Hematopoietic multipotent progenitor cell treated with erythropoietin and hydrocortisone succinate and interleukin-3 and kit ligand, for 8 days (in vitro differentiated cells): ENCODE results near the gene PCDHGA6.
"Not testable (repeated sequence)": the region's sequence is repeated elsewhere in the genome, so short reads cannot be mapped to it uniquely, and the experiment has no call there.

ENCODE experiments used
- DNase-seq: peaks from one replicate; pipeline ENCODE4 v3.0.0-alpha.2; 2015

PCDHGA6 gene

DNA sequence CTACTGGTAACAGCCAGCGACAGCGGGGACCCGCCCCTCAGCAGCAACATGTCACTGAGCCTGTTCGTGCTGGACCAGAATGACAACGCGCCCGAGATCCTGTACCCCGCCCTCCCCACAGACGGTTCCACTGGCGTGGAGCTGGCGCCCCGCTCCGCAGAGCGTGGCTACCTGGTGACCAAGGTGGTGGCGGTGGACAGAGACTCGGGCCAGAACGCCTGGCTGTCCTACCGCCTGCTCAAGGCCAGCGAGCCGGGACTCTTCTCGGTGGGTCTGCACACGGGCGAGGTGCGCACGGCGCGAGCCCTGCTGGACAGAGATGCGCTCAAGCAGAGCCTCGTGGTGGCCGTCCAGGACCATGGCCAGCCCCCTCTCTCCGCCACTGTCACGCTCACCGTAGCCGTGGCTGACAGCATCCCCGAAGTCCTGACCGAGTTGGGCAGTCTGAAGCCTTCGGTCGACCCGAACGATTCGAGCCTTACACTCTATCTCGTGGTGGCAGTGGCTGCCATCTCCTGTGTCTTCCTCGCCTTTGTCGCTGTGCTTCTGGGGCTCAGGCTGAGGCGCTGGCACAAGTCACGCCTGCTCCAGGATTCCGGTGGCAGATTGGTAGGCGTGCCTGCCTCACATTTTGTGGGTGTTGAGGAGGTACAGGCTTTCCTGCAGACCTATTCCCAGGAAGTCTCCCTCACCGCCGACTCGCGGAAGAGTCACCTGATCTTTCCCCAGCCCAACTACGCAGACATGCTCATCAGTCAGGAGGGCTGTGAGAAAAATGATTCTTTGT, 20.9 kb downstream of the PCDHGA6 start:
- not testable (repeated sequence) for DNase-seq

DNA sequence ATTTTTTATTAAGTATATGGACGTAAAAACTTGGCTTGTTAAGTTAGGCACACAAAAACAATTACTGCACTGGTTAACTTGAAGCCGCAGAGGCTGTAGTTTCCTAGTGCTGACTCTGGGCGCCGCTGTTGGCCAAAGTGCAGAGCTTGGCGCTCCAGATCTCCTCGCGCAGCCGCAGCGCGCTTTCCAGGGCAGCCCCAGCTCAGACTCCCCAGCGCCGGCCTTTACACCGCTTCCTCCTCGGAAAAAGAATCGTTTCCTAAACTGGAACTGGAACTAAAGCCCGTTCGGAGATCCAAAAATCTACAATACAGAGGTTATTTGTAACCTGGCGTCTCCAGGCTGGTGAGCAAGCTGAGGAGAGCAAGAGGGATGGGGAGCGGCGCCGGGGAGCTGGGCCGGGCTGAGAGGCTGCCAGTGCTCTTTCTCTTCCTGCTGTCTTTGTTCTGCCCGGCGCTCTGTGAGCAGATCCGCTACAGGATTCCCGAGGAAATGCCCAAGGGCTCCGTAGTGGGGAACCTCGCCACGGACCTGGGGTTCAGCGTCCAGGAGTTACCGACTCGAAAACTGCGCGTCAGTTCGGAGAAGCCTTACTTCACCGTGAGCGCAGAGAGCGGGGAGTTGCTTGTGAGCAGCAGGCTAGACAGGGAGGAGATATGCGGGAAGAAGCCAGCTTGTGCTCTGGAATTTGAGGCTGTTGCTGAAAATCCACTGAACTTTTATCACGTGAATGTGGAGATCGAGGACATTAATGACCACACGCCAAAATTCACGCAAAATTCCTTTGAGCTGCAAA, 24.3 kb downstream of the PCDHGA6 start, which contains the start of gene PCDHGB5:
PCDHGB5 (plus strand) TSS at position 192 of the 796 bp plus-strand sequence; CDS start at position 373, 181 bp downstream.
- peak; percentile 34 for DNase-seq

DNA sequence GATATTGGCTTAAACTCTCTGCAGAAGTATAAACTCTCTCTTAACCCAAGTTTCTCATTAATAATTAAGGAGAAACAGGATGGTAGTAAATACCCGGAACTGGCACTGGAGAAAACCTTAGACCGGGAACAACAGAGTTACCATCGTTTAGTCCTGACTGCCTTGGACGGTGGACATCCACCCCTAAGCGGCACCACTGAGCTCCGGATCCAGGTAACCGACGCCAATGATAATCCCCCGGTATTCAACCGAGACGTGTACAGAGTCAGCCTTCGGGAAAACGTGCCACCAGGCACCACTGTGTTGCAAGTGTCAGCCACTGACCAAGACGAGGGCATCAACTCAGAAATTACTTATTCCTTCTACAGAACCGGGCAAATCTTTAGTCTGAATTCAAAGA, 24.9 kb downstream of the PCDHGA6 start:
- no peak for DNase-seq

DNA sequence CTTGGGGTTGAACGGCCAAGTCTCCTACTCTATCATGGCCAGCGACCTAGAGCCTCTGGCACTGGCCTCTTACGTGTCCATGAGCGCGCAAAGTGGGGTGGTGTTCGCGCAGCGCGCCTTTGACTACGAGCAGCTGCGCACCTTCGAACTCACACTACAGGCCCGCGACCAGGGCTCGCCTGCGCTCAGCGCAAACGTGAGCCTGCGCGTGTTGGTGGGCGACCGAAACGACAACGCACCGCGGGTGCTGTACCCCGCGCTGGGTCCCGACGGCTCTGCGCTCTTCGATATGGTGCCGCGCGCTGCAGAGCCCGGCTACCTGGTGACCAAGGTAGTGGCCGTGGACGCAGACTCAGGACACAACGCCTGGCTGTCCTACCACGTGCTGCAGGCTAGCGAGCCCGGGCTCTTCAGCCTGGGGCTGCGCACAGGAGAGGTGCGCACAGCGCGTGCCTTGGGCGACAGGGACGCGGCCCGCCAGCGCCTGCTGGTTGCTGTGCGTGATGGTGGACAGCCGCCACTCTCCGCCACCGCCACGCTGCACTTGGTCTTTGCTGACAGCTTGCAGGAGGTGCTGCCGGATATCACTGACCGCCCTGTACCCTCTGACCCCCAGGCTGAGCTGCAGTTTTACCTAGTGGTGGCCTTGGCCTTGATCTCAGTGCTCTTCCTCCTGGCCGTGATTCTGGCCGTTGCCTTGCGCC, 26.0 kb downstream of the PCDHGA6 start:
- no peak for DNase-seq

DNA sequence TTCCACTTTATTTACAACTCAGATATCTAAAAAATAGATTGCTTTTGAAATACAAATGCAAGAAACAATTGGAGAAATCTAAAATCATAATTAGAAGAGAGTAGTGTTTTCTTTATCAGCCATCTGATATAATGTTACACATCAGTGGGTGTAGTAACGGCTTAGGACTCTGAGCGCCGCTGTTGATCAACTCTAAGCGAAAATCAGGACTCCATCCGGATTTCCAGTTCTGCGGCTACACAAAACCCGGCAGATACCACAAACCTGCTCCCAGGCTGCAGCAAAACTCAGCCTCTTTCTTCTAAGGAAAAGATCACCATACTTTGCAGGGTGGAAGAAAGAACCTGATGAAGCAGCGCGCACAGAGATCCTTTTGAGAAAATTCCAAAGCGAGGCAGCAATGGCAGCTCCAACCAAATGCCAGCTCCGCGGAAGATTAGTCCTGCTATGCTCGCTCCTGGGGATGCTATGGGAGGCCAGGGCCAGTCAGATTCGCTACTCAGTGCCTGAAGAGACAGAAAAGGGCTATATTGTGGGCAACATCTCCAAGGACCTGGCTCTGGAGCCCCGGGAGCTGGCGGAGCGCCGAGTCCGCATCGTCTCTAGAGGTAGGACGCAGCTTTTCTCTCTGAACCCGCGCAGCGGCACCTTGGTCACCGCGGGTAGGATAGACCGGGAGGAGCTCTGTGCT, 29.0 kb downstream of the PCDHGA6 start, which contains the start of gene PCDHGA9:
PCDHGA9 (plus strand) TSS at position 226 of the 691 bp plus-strand sequence; CDS start at position 401, 175 bp downstream.
- peak; percentile 12 for DNase-seq

DNA sequence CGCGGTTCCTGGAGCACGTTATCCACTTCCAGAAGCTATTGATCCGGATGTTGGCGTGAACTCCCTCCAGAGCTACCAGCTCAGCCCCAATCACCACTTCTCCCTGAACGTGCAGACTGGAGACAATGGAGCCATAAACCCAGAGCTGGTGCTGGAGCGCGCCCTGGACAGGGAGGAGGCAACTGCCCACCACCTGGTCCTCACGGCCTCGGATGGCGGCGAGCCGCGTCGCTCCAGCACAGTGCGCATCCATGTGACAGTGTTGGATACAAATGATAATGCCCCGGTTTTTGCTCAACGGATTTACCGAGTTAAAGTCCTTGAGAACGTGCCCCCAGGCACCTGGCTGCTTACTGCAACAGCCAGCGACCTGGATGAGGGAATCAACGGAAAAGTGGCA, 29.7 kb downstream of the PCDHGA6 start:
- DNase-seq, result no peak

DNA sequence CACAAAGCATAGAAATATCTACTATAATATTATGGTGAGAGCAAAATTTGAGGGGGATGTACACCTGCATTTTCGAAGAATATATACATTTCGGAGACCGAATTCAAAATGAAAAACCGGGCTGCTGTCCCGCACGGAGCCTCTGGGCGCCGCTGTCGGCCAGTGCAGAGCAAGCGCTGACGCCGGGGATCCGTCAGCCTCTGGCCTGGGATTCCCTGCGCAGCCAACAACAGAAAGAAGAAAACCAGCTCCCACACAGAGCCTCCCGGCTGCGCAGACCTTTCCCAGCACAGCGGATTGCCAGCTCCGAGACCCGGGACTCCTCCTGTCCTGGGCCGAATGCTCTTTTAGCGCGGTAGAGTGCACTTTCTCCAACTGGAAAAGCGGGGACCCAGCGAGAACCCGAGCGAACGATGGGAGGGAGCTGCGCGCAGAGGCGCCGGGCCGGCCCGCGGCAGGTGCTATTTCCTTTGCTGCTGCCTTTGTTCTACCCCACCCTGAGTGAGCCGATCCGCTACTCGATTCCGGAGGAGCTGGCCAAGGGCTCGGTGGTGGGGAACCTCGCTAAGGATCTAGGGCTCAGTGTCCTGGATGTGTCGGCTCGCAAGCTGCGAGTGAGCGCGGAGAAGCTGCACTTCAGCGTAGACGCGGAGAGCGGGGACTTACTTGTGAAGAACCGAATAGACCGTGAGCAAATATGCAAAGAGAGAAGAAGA, 34.3 kb downstream of the PCDHGA6 start, which contains the start of gene PCDHGB6:
PCDHGB6 (plus strand) TSS at position 232 of the 716 bp plus-strand sequence; CDS start at position 414, 182 bp downstream.
- DNase-seq, result peak; percentile 11

DNA sequence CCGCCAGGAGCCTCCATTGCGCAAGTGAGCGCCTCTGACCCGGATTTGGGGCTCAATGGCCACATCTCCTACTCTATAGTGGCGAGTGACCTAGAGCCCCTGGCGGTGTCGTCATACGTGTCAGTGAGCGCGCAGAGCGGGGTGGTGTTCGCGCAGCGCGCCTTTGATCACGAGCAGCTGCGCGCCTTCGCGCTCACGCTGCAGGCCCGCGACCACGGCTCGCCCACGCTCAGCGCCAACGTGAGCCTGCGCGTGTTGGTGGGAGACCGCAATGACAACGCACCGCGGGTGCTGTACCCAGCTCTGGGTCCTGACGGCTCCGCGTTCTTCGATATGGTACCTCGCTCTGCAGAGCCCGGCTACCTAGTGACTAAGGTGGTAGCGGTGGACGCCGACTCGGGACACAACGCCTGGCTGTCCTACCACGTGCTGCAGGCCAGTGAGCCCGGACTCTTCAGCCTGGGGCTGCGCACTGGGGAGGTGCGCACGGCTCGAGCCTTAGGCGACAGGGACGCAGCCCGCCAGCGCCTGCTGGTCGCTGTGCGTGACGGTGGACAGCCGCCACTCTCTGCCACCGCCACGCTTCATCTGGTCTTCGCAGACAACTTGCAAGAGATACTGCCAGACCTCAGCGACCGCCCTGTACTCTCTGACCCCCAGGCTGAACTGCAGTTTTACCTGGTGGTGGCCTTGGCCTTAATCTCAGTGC, 36.1 kb downstream of the PCDHGA6 start:
- DNase-seq, result no peak

DNA sequence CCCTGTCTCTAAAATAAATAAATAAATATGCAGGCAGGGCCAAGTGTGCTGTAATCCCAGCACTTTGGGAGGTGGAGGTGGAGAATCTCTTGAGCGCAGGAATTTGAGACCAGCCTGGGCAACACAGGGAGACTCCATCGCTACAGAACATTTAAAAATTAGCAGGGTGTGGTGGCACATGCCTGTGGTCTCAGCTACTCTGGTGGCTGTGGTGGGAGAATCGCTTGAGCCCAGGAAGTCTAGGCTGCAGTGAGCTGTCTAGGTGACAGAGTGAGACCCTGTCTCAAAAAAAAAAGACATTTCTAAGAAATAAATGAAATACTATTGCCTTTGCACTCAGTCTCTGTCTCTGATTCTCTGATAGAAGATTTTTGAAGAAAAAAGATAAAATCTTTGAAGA, 37.9 kb downstream of the PCDHGA6 start:
- no peak for DNase-seq

DNA sequence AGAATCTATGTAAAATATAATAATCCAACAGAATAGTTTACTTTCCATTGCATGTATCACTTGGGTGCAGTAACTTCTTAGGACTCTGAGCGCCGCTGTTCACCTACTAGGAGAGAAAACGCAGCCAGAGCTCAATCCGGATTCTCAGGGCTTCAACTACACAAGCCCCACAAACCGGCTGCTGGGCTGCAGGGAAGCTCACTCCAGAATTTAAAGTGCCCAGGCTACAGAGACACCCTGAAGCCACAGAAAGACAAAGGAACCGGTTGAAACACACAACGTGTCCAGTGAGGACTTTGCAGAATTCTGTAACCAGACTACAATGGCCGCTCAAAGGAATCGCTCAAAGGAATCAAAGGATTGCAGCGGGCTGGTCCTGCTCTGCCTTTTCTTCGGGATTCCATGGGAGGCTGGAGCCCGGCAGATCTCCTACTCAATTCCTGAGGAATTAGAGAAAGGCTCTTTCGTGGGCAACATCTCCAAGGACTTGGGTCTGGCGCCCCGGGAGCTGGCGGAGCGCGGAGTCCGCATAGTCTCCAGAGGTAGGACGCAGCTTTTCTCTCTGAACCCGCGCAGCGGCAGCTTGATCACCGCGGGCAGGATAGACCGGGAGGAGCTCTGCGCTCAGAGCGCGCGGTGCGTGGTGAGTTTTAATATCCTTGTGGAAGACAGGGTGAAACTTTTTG, 39.3 kb downstream of the PCDHGA6 start, which contains the start of gene PCDHGA10:
PCDHGA10 (plus strand) TSS at position 134 of the 686 bp plus-strand sequence; CDS start at position 323, 189 bp downstream.
- DNase-seq, result peak; percentile 68

DNA sequence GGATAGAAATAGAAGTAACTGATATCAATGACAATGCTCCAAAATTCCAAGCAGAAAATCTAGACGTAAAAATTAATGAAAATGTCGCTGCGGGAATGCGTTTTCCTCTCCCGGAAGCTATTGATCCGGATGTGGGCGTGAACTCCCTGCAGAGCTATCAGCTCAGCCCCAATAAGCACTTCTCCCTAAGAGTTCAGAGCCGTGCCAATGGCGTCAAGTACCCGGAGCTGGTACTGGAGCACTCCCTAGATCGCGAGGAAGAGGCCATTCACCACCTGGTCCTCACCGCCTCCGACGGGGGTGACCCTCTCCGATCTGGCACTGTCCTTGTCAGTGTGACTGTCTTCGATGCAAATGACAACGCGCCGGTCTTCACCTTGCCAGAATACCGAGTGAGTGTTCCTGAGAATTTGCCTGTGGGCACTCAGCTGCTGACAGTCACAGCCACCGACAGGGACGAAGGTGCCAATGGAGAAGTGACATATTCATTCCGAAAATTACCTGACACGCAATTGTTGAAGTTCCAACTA, 39.9 kb downstream of the PCDHGA6 start:
- no peak for DNase-seq

DNA sequence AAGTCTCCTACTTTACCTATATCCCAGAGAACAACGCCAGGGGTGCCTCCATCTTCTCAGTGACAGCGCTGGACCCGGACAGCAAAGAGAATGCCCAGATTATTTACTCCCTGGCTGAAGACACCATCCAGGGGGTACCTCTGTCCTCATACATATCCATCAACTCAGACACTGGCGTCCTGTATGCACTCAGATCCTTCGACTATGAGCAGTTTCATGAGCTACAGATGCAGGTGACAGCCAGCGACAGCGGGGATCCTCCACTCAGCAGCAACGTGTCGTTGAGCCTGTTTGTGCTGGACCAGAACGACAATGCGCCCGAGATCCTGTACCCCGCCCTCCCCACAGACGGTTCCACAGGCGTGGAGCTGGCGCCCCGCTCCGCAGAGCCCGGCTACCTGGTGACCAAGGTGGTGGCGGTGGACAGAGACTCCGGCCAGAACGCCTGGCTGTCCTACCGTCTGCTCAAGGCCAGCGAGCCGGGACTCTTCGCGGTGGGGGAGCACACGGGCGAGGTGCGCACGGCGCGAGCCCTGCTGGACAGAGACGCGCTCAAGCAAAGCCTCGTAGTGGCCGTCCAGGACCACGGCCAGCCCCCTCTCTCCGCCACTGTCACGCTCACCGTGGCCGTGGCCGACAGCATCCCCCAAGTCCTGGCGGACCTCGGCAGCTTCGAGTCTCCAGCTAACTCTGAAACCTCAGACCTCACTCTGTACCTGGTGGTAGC, 41.0 kb downstream of the PCDHGA6 start:
- DNase-seq, result not testable (repeated sequence)

DNA sequence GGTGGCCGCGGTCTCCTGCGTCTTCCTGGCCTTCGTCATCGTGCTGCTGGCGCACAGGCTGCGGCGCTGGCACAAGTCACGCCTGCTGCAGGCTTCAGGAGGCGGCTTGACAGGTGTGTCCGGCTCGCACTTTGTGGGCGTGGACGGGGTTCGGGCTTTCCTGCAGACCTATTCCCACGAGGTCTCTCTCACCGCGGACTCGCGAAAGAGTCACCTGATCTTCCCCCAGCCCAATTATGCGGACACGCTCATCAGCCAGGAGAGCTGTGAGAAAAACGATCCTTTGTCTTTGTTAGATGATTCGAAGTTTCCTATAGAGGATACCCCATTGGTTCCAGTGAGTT, 41.6 kb downstream of the PCDHGA6 start:
- DNase-seq, result not testable (repeated sequence)

DNA sequence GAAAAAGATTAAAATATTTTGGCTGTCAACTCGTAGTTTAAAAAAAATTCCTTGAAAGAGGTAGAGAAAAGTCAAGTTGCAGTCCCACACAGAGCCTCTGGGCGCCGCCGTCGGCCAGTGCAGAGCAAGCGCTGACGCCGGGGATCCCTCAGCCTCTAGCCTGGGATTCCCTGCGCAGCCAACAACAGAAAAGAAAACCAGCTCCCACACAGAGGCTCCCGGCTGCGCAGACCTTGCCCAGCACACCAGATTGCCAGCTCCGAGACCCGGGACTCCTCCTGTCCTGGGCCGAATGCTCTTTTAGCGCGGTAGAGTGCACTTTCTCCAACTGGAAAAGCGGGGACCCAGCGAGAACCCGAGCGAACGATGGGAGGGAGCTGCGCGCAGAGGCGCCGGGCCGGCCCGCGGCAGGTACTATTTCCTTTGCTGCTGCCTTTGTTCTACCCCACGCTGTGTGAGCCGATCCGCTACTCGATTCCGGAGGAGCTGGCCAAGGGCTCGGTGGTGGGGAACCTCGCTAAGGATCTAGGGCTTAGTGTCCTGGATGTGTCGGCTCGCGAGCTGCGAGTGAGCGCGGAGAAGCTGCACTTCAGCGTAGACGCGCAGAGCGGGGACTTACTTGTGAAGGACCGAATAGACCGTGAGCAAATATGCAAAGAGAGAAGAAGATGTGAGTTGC, 43.9 kb downstream of the PCDHGA6 start, which contains the start of gene PCDHGB7:
PCDHGB7 (plus strand) TSS at position 184 of the 679 bp plus-strand sequence; CDS start at position 367, 183 bp downstream.
- peak; percentile 60 for DNase-seq

DNA sequence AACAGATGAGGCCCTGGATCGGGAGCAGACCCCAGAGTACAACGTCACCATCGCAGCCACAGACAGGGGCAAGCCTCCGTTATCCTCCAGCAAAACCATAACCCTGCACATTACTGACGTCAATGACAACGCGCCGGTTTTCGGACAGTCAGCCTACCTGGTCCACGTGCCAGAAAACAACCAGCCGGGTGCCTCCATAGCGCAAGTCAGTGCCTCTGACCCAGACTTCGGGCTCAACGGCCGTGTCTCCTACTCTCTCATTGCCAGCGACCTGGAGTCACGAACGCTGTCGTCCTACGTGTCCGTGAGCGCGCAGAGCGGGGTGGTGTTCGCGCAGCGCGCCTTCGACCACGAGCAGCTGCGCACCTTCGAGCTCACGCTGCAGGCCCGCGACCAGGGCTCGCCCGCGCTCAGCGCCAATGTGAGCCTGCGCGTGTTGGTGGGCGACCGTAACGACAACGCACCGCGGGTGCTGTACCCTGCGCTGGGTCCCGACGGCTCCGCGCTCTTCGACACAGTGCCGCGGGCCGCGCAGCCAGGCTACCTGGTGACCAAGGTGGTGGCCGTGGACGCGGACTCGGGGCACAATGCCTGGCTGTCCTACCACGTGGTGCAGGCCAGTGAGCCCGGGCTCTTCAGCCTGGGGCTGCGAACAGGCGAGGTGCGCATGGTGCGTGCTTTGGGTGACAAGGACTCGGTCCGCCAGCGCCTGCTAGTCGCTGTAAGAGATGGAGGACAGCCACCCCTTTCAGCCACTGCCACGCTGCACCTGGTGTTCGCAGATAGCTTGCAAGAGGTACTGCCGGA, 45.6 kb downstream of the PCDHGA6 start:
- no peak for DNase-seq

DNA sequence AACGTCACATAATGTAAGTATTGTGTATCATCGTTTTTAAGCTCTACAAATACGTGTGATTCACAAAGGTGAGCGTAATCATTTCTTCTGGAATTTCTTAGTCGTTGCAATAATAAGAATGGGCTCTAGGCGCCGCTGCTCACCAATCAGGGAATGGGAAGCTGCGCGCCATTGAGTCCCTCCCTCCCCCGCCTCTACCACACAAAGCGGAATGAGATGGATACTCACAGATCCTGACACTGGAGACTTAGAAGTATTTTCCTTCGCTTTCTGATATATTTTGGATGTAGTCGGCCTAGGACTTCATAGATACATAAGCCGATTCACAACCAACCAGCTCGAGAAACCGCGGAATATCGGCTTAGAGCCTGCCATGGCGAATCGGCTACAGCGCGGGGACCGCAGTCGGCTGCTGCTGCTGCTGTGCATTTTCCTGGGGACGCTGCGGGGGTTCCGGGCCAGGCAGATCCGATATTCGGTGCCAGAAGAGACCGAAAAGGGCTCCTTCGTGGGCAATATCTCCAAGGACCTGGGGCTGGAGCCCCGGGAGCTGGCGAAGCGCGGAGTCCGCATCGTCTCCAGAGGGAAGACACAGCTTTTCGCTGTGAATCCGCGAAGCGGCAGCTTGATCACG, 47.3 kb downstream of the PCDHGA6 start, which contains the start of gene PCDHGA11:
PCDHGA11 (plus strand) TSS at position 197 of the 634 bp plus-strand sequence; CDS start at position 374, 177 bp downstream.
- DNase-seq, result peak; percentile 67

DNA sequence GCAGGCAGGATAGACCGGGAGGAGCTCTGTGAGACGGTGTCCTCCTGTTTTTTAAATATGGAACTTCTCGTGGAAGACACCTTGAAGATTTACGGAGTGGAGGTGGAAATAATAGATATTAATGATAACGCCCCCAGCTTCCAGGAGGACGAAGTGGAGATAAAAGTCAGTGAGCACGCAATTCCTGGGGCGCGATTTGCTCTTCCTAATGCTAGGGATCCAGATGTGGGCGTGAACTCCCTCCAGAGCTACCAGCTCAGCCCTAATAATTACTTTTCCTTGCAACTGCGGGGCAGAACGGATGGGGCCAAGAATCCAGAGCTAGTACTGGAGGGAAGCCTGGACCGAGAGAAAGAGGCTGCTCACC, 47.8 kb downstream of the PCDHGA6 start:
- DNase-seq, result no peak
